ENCODE results near the gene ATXN3. TPM values are rescaled to one million over a fixed set of nuclear protein-coding genes. Genes with fewer than 3 reads are reported as not detected.

Gene ATXN3
- total RNA-seq, 4 donors from 2014 or later = 16.9 to 31.5 (median 25.0) TPM

DNA sequence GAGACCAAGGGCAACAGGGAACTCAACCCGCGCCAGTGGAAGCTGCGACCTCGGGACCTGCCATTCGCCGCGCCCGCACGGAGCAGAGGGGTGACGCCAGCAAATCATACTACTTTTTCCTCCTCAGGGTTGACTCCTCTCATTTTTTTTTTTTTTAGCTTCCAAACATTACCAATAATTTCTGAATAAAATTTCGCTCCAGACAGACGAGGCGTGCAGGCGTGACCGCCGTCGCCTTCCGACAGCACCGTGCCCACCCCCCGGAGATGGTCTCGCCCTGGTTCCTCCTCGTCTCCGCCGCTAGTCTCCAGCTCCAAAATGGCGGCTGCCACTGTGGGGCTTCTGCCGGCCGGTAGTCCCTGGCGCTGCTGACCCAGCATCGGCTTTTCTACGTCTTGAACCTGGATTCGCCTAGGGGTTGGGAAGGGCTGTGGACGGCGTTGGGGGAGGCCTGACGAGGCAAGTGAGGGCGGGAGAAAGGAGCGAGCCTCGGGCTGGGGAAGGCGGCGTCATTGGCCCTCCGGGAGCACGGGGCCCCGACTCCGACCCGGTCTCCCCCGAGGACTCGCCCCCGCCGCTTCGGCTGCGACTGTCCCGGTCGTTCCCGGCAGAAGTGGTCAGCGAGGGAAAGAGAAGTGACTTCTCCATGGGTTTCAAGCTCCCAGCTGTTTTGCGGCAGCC is 15.4 kb upstream of the ATXN3 start, which contains the start of the genes CPSF2 and NDUFB1:
Gene CPSF2 (plus strand): TSS at position 300 of the 681 bp plus-strand sequence. CDS start 9,016 bp downstream, outside the sequence.
Gene NDUFB1 (minus strand): TSS at position 37 of the 681 bp plus-strand sequence. CDS start 4,069 bp downstream, outside the sequence.
- Histone ChIP-seq H3K27ac (peak within 1 kb of the TSS; percentile 90 to 98 (median 95)), H3K36me3 (peaks cover 0 to 41% (median 0%) of the 10 kb centered on the region in 3 donors), H3K4me1 (peaks cover 14 to 59% (median 17%) of the 10 kb centered on the region in 3 donors), H3K27me3 (no peaks in the 10 kb centered on the region), H3K9me3 (no peaks in the 10 kb centered on the region), H3K4me3 (peak within 1 kb of the TSS; percentile 83 to 99 (median 90))
- 1% methylated on average over 23 to 32 of the region's 55 CpGs for WGBS, 2 donors
- intact Hi-C loops (cut with DNase I) = no loop called here
- TF ChIP-seq, protein P1, sequence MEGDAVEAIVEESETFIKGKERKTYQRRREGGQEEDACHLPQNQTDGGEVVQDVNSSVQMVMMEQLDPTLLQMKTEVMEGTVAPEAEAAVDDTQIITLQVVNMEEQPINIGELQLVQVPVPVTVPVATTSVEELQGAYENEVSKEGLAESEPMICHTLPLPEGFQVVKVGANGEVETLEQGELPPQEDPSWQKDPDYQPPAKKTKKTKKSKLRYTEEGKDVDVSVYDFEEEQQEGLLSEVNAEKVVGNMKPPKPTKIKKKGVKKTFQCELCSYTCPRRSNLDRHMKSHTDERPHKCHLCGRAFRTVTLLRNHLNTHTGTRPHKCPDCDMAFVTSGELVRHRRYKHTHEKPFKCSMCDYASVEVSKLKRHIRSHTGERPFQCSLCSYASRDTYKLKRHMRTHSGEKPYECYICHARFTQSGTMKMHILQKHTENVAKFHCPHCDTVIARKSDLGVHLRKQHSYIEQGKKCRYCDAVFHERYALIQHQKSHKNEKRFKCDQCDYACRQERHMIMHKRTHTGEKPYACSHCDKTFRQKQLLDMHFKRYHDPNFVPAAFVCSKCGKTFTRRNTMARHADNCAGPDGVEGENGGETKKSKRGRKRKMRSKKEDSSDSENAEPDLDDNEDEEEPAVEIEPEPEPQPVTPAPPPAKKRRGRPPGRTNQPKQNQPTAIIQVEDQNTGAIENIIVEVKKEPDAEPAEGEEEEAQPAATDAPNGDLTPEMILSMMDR (IDR thresholded peaks at IDR 0.05) = peak in 3 of 6 experiments; percentile 13 to 22 (median 15)
- peak in 1 of 4 donors; percentile 69 for TF ChIP-seq POLR2A (IDR thresholded peaks at IDR 0.05)
- peak; percentile 43 for DNase-seq

DNA sequence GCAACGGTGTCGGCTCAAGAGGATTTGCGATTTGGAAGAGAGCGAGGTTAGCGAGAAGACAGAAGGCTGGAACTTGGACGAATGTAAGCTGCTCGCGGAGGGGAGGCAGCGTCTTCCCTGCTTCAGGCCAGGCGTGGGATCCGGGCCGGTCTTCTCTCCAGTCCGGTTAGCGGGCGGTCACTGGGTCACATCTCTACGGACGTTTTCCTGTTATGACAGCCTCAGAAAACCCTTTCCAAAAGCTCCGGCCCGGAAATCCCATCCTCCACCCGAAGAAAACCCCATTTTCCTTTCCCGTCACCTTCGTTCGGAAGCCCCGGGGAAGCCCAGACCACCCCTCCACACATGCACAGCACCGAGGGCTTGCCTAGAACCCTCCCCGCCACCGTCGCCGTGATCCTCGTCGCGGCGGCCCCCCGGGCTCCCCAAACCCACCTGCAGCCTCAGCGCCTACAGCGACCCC is 14.9 kb upstream of the ATXN3 start:
- H3K9me3 ChIP-seq = no peaks in the 10 kb centered on the region
- TF ChIP-seq, protein P1 (IDR thresholded peaks at IDR 0.05) = no peak
- TF ChIP-seq POLR2A (IDR thresholded peaks at IDR 0.05) = peak in 1 of 4 donors; percentile 30
- peaks cover 0 to 41% (median 0%) of the 10 kb centered on the region in 3 donors for H3K36me3 ChIP-seq
- H3K27ac ChIP-seq = peak overlapping the region; percentile 90 to 98 (median 95)
- intact Hi-C loops (cut with DNase I) = no loop called here
- H3K4me3 ChIP-seq = peak overlapping the region; percentile 83 to 99 (median 90)
- 2 to 3% methylated on average over 22 to 26 of the region's 36 CpGs for WGBS, 2 donors
- H3K27me3 ChIP-seq = no peaks in the 10 kb centered on the region
- peaks cover 14 to 59% (median 17%) of the 10 kb centered on the region in 3 donors for H3K4me1 ChIP-seq
- no peak for DNase-seq

DNA sequence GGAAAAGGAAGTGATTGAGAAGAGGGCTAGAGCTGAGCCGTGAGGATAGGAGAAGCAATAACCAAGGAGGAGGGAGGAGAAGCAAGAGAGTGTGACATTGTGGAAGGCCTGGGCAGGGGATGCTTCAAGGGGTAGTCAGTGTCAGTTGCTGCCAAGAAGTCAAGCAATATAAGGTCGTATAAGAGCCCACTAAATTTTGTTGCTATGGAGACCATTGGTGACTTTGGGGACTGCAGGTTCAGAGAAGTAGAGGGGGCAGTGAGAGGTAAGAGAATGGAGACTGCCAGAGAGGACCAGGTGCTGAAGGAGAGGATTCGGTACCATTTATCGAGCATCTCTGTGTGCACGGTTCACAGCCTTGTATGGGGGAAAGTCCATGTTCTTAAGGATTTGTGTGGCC is 3.1 kb upstream of the ATXN3 start:
- Histone ChIP-seq H3K27ac (no peak overlapping the region), H3K27me3 (no peaks in the 10 kb centered on the region), H3K9me3 (no peaks in the 10 kb centered on the region), H3K4me1 (peaks cover 5 to 17% (median 14%) of the 10 kb centered on the region in 3 donors), H3K36me3 (peaks cover 0 to 1% (median 0%) of the 10 kb centered on the region in 3 donors), H3K4me3 (no peak overlapping the region)
- intact Hi-C loops (cut with DNase I) = no loop called here
- WGBS, 2 donors = 78 to 85% methylated on average over 5 of the region's 5 CpGs
- TF ChIP-seq, protein P1 (IDR thresholded peaks at IDR 0.05) = no peak
- no peak for TF ChIP-seq POLR2A (IDR thresholded peaks at IDR 0.05)
- no peak for DNase-seq

DNA sequence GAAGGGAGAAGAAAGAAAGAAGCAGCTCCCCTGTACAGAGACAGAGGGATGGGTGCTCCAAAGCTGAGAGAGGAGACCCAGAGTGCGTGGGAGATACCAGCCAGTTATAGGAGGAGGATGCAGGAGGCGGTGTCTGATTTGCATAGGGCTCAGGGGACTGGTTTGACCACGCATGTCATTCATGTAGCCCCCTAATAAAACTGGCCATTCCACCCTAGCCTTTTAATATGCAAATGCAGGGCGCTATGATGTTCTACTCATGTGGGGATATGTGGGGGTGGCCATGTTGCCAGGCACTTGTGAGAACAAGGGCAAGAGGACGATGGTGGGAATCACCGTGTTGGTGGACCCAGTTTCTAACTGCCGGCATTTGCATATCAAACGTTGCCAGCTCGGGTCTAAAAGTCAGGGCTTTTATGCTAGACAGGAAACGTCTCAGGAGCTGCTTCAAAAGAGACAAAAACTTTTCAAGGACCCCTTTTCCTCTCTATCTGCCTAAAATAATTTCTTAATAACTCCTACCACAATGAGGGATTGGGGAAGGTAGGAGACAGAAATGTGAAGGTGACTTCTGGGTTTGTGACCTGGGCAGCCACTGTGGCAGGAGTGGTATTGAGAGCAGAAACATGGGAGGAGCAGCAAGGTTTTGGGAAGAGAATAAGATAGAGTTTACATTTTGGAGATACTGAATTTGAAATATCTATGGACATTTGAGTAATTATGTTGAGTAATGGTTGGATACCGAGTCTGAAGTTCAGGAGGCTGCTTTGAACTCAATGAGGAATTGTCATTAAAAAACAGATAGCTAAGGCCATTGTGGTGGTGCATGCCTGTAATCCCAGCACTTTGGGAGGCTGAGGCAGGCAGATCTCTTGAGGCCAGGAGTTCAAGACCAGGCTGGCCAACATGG is 2.2 kb upstream of the ATXN3 start:
- Histone ChIP-seq H3K4me1 (peaks cover 5 to 25% (median 20%) of the 10 kb centered on the region in 3 donors), H3K9me3 (no peaks in the 10 kb centered on the region), H3K27me3 (no peaks in the 10 kb centered on the region), H3K4me3 (no peak overlapping the region), H3K27ac (no peak overlapping the region), H3K36me3 (no peaks in the 10 kb centered on the region)
- 18 to 38% methylated on average over 8 to 11 of the region's 11 CpGs for WGBS, 2 donors
- no peak for TF ChIP-seq POLR2A (IDR thresholded peaks at IDR 0.05)
- TF ChIP-seq, protein P1 (IDR thresholded peaks at IDR 0.05) = no peak
- intact Hi-C loops (cut with DNase I) = no loop called here
- DNase-seq = no peak
